Mesothelial cell of epicardium (in vitro differentiated cells): ENCODE data around the gene SPATA13. TPM values are rescaled to one million over a fixed set of nuclear protein-coding genes. Genes with fewer than 3 reads are reported as not detected.

Experiments
- DNase-seq, 2 experiments: peaks; one replicate each; pipeline ENCODE4 v3.0.0; 2021; ENCODE audit warnings: low spot score in 2 of 2; ENCODE audit not compliant: unreplicated experiment in 2 of 2
- H3K27ac Mint-ChIP-seq: 2 replicates; pipeline ENCODE4 v1.8.0; 2021; ENCODE audit warnings: mixed read lengths
- H3K27me3 Mint-ChIP-seq: 2 replicates; pipeline ENCODE4 v1.8.0; 2021; ENCODE audit warnings: low read depth, mixed read lengths
- H3K36me3 Mint-ChIP-seq: 2 replicates; pipeline ENCODE4 v1.8.0; 2021; ENCODE audit warnings: mixed read lengths
- H3K4me1 Mint-ChIP-seq: 2 replicates; pipeline ENCODE4 v1.8.0; 2021; ENCODE audit warnings: mixed read lengths
- H3K4me3 Mint-ChIP-seq: 2 replicates; pipeline ENCODE4 v1.8.0; 2021; ENCODE audit warnings: mild to moderate bottlenecking, moderate library complexity, mixed read lengths
- H3K9me3 Mint-ChIP-seq: 2 replicates; pipeline ENCODE4 v1.8.0; 2021; ENCODE audit warnings: mixed read lengths
- total RNA-seq: library from RNA; stranded (reverse); gene quantifications from 3 replicates; pipeline ENCODE4 v1.2.1, GENCODE V29; 2021
- TF ChIP-seq, protein P1 (sequence below): fragments of 200-600 bp; sonication (generic); IDR thresholded peaks from one replicate; pipeline ENCODE4 v1.5.0; 2021; ENCODE audit warnings: antibody characterized with exemption; ENCODE audit not compliant: unreplicated experiment

The SPATA13 gene
- 2.9 to 3.8 TPM (median 3.7 TPM) in 3 replicates for total RNA-seq

DNA sequence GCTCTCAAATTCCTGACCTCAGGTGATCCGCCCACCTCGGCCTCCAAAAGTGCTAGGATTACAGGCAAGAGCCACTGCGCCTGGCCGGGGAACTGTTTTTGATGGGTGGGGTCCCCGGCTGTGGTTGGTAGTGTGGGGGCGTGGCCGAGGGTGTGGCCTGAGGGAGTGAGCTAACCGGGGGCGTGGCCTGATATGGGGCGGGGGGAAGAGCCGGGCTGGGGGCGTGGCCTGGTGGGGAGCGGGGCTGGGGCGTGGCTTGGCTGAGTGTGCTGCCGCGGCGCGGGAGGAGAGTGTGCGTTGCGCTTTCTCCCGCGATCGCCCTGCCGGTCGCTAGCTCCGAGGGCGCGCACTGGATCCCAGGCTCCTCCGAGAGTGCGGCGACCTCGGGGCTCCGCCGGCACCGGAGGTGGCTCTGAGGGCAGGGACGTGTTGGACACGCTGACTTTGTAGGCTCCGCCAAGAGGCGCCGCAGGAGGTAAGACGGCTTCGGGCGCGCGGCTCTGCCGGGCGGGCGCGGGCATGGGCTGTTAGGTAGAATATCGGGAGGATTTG is at the start of gene SPATA13:
SPATA13 (plus strand) TSS at position 263 of the 552 bp plus-strand sequence. CDS start 62,210 bp downstream, outside the sequence.
- H3K9me3 Mint-ChIP-seq, result no peaks in the 10 kb centered on the region
- H3K27ac Mint-ChIP-seq, result no peak within 1 kb of the TSS
- TF ChIP-seq, protein P1, sequence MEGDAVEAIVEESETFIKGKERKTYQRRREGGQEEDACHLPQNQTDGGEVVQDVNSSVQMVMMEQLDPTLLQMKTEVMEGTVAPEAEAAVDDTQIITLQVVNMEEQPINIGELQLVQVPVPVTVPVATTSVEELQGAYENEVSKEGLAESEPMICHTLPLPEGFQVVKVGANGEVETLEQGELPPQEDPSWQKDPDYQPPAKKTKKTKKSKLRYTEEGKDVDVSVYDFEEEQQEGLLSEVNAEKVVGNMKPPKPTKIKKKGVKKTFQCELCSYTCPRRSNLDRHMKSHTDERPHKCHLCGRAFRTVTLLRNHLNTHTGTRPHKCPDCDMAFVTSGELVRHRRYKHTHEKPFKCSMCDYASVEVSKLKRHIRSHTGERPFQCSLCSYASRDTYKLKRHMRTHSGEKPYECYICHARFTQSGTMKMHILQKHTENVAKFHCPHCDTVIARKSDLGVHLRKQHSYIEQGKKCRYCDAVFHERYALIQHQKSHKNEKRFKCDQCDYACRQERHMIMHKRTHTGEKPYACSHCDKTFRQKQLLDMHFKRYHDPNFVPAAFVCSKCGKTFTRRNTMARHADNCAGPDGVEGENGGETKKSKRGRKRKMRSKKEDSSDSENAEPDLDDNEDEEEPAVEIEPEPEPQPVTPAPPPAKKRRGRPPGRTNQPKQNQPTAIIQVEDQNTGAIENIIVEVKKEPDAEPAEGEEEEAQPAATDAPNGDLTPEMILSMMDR, result no peak
- H3K4me3 Mint-ChIP-seq, result peak within 1 kb of the TSS; percentile 76
- H3K36me3 Mint-ChIP-seq, result no peaks in the 10 kb centered on the region
- H3K4me1 Mint-ChIP-seq, result peaks cover 11% of the 10 kb centered on the region
- peaks cover 47% of the 10 kb centered on the region for H3K27me3 Mint-ChIP-seq
- DNase-seq, result peak; percentile 91 to 95

DNA sequence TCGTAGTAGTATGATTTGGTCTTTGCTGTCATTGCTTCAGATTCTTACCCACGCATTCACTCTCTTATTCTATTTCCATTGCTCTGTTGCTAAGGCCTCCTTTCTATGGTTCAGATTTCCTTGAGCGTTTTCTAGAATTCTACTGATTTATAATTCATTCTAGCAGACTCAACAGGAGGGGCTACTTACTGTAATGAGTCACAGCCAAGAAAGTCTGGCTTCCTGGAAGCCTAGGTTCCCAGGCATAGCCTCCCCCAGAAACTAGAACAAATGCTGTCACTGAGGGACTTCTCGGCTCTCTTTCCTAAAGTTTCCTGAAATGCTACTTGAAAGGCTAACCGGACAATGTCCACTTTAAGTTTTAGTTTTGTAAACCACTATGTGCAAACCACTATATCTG is 47.7 kb upstream of the SPATA13 start:
- TF ChIP-seq, protein P1, result no peak
- Mint-ChIP-seq H3K4me3 (no peak overlapping the region), H3K4me1 (no peaks in the 10 kb centered on the region), H3K27ac (no peak overlapping the region), H3K36me3 (no peaks in the 10 kb centered on the region), H3K27me3 (peaks cover 2% of the 10 kb centered on the region), H3K9me3 (no peaks in the 10 kb centered on the region)
- DNase-seq, result no peak

DNA sequence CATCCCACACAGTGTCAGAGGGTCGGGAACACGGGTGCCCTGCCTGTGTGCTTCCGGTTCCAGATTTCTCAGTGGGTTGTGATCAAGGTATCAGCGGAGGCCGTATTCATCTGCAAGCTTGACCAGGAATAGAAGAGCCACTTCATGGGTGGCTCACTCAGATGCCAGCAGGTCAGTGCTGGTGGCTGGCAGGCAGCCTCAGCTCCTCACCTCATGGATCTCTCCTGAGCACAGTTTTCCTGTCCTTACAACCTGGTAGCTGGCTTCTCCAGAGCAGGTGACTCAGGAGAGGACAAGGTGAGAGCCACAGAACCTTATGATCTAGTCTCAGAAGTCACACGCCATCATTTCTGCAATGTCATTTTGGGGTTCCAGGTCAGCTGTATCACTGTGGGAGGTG is 44.8 kb upstream of the SPATA13 start:
- TF ChIP-seq, protein P1, result no peak

DNA sequence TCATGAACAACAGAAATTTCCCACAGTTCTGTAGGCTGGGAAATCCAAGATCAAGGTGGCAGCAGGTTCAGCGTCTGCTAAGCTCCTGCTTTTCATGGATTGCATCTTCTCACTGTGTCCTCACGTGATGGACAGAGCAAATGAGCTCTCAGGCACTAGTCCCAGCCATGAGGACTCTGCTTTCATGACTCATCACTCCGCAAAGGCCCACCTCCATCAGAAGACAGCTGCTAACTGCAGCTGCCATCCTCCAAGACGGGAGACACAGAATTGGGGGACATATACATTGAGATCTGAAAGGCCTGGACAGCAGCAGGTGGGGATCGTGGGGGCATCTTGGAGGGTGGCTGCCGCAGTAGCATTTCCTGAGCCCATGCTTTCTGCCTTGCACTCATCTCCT is 44.4 kb upstream of the SPATA13 start:
- Mint-ChIP-seq H3K36me3 (no peaks in the 10 kb centered on the region), H3K9me3 (no peaks in the 10 kb centered on the region), H3K4me3 (no peak overlapping the region), H3K4me1 (no peaks in the 10 kb centered on the region), H3K27ac (no peak overlapping the region), H3K27me3 (peaks cover 7% of the 10 kb centered on the region)
- DNase-seq, result no peak
- TF ChIP-seq, protein P1, result no peak

More for the DNA sequence above, 44.8 kb upstream of the SPATA13 start:
- H3K4me1 Mint-ChIP-seq, result no peaks in the 10 kb centered on the region
- H3K36me3 Mint-ChIP-seq, result no peaks in the 10 kb centered on the region
- peaks cover 2% of the 10 kb centered on the region for H3K27me3 Mint-ChIP-seq
- H3K4me3 Mint-ChIP-seq, result no peak overlapping the region
- no peak for DNase-seq
- no peaks in the 10 kb centered on the region for H3K9me3 Mint-ChIP-seq
- no peak overlapping the region for H3K27ac Mint-ChIP-seq

DNA sequence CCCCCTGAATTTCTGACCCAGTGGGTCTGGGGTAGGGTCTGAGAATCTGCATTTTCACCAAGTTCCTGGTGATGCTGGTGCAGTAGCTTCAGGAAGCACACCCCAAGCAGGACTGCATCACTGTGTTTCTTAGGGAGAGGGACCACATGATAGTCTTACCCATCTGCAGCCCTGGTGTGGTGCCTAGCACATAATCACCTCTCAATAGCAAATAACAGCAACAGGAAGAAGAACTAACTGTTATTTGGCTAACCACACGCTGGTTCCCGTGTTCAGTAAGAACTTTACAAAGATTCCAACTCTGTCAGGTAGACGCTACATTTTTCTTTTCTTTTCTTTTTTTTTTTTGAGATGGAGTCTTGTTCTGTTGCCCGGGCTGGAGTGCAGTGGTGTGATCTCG is 41.9 kb upstream of the SPATA13 start:
- no peaks in the 10 kb centered on the region for H3K4me1 Mint-ChIP-seq

More for the DNA sequence above, 41.9 kb upstream of the SPATA13 start:
- no peak for DNase-seq
- Mint-ChIP-seq H3K36me3 (no peaks in the 10 kb centered on the region), H3K4me3 (no peak overlapping the region), H3K27ac (no peak overlapping the region), H3K27me3 (peaks cover 17% of the 10 kb centered on the region), H3K9me3 (no peaks in the 10 kb centered on the region)
- TF ChIP-seq, protein P1, result no peak
